Measurements from ENCODE around the gene TTBK2.

DNA sequence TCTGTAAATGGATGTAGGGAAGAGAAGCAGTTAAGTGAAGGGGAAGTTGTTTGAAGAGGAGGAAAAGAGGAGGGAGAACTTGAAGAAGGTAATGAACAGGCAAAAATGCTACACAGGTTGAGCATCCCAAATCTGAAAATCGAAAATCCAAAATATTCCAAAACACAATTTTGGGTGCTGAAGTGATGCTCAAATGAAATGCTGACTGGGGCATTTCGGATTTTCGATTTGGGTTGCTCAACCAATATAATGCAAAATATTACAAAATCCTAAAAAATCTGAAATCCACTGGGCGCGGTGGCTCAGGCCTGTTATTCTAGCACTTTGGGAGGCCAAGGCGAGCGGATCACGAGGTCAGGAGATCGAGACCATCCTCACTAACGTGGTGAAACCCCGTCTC, 121.8 kb downstream of the TTBK2 start:
- TF ChIP-seq, protein P1, sequence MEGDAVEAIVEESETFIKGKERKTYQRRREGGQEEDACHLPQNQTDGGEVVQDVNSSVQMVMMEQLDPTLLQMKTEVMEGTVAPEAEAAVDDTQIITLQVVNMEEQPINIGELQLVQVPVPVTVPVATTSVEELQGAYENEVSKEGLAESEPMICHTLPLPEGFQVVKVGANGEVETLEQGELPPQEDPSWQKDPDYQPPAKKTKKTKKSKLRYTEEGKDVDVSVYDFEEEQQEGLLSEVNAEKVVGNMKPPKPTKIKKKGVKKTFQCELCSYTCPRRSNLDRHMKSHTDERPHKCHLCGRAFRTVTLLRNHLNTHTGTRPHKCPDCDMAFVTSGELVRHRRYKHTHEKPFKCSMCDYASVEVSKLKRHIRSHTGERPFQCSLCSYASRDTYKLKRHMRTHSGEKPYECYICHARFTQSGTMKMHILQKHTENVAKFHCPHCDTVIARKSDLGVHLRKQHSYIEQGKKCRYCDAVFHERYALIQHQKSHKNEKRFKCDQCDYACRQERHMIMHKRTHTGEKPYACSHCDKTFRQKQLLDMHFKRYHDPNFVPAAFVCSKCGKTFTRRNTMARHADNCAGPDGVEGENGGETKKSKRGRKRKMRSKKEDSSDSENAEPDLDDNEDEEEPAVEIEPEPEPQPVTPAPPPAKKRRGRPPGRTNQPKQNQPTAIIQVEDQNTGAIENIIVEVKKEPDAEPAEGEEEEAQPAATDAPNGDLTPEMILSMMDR (IDR thresholded peaks at IDR 0.05; ENCODE audit: low read length) = no peak
- TF ChIP-seq EZH2 (optimal IDR thresholded peaks at IDR 0.05; ENCODE audit: low read depth, low read length) = no peak

Data from MM.1S (cell line).